ENCODE measurements around the gene RALGPS1.

Gene RALGPS1

DNA sequence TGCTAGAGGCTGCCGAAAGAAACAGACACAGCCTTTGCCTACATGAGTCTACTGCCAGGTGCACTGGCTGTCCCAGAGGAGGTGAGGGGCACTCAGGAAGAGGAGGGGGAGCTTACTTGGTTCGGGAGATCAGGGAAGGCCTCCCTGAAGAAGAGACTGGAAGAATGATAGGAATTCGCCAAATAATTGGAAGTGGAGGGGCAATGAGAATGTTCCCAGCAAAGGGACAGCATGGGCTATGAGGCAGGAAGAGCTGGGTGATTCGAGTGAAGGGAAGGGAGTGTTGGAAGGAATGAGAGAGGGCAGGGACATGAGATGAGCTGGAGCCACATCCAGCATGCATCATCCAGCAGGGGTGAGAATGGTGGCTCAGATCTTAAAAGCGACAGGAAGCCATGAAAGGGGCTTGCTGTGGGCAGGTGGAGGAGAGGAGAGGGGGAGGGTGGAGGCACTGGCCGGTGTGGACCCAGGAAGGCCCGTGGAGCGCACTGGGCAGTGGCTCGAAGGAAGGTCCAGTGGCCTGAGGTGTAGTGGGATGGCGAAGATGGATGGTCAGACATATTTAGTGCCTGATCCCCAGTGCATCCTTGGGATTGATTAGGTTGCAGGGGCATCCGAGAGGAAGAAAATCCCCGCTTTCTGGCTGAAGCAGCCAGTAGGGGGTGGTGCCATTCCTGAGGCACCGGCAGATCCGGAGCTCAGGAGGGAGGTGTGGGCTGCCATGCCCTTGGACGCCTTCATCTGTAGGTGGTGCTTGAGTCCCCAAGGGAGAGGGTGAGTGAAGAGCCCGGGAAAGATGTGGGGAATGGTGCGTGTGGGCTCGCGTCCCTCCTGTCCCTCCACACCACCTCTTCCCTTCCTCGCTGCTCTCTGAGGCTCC, 296.5 kb downstream of the RALGPS1 start:
- no peak for DNase-seq

DNA sequence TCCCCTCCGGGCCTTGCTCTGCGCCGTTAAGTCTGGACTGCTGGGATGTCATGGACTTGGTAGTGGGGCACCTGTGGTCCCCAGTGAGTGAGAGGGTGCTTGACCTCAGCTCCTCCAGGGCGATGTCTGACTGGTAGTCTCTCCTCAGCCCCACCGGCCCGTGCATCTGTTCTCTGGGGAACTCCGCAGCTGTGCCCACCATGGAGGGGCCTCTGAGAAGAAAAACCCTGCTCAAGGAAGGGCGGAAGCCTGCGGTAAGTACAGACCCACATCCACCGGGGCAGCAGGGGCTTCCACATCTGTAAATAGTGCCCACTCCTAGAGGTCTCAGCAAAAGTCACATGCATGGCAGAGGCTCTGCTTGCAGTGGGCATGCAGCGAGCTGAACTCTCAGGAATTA, 297.4 kb downstream of the RALGPS1 start:
- no peak for DNase-seq

DNA sequence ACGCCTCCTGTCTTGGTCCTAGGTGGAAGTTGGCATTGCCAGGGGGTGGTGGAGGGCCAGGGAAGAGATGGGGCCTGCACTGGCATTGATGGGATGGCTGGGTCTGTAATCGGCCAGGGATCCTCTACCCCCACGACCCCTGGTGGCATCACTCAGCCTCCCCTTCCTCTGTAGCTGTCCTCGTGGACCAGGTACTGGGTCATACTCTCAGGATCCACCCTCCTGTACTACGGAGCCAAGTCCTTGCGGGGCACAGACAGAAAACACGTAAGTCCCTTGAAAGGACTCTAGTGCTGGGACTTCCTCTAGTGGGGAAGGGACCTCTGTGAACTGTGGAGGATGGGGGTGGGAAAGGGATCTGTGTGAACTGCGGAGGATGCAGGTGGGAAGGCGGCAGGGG, 297.9 kb downstream of the RALGPS1 start:
- DNase-seq, result no peak

DNA sequence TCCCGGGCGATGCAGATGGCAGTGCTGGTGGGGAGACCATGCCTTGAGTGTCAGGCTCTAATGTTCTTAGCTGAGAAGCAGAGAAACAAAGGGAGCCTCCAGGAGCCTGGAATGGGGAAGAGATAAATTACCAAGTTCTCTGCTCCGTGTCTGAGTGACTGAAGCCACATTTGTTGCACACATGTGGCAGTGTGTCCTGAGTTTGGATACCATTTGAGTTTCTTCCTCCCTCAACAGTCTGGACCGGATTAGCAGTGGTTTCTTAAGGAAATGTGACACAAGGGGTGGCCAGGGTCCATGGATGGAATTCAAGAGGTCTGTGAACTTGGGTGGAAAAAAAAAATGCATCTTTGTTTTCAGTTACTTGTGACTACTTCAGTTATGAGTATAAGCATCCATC, 299.3 kb downstream of the RALGPS1 start:
- DNase-seq, result no peak

DNA sequence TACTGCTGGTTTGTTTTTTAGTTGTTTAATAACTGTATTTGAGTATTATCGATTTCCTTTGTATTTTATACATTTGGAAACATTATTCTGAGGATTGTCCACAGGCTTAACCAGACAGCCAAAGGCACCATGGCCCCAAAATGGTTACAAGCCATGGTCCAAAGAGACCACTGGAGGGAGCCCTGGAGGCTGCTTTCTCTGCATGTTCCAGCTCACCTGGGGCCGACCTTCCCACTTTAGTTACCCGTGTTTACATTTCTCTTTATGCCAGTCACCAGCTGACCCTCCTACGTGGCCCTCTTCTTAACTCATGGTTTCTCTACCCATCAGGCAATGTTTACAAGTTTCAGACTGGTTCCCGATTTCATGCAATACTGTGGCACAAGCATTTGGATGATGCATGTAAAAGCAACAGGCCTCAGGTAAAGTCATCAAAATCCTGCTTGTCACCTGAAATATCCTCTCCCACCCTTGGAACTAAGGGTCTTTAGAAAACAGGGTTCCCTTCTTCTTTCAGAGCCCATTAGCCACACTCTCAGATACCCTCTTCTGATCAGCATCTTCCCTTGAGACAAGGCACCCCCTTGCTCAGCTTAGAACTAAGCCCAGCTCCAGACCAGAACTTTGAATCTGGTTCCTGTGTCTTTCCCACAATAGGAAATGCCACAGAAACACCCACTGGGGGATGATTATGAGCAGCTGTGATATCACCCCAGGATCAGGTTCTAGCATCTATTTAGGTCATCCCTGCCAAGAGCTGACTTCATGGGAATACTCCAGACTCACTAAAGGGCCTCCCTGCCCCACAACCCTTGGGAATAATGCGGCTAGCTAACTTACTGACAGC, 300.1 kb downstream of the RALGPS1 start:
- DNase-seq, result peak in 4 of 5 experiments; percentile 18 to 60 (median 40)

DNA sequence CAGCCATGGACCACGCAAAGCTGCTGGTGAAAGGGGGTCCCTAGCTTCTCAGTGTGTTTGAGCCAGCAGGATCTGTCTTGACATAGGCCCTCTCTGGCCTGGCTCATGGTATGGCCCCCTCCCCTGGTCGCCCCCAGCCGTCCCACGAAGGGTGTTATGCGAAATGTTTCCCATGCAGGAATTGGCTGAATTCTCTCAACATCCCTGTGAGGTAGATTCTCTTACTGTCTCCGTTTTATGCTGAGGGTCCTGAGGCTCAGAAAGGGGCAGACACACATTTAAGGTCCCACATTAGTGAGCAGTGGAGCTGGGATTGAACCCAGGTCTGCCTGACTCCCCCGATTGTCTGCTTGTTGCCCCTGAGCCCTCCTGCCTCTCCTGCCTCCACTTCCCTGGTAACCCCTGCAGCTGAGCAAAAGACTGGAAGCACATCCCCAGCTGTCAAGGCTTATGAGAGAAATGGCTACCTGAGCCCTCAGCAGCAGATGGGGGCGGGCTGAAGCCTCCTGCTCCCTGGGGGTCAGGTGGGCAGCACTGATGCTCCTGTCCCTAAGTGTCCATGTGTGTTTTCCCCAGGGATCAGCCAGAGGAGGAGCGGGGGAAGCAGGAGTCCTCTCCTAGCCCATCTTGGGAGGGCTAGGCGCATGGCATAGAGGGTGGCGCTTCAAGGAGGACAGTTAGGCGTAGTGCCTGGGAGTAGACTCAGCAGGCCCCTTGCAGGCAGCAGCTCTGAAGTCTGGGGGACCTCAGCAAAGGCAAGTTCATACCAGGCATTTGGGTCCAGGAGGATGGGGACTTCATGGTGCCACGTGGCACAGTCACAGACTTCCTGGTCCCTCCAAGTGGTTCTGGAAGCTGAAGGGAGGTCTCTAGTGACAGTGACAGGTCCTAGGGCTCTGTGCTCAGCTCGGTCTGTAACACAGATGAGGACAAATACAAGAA, 301.0 kb downstream of the RALGPS1 start:
- DNase-seq, result no peak

DNA sequence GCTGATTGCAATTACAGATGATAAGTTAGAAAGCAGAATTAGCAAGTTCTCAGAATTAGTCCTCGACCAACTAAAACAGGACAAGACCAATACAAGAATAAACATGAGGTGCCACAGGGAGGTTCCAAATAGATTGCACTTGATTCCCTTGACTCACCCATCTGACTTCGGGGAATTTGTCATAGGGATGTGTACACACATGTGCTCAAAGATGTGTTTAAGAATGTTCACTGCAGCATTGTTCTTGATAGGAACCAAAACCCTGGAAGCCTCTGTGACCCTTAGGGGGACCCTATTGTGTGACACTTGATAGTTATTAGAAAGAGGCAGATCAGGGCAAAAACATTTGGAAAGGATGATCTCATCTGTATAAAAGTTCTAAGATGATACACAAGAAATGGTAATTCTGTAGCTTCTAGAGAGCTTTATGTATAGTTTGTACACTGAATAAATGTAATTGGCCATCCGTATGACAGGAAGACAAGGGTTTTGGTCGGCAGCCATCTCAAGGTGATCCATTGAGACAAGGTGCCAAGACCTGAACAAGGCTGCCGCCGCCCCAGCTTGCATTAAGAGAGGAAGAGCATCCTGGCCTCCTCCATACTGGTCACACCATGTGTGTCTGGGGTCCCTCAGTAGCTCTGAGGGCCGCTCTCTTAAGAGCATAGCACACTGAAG, 301.8 kb downstream of the RALGPS1 start:
- no peak for DNase-seq

DNA sequence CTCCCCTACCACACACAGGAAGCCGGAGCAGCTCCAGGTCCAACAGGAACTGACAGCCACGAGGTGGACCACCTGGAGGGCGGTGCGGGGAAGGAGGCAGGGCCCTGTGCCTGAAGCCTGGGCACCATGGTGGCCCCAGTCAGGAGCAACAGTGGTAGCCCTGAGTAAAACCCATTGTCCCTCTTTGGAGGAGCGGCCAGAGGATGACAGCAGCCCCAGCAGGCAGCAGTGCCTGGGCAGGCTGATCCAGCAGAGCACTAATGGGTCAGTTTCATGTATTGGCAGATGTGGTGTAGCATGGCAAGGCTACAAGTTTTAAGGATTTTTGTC, 302.3 kb downstream of the RALGPS1 start:
- no peak for DNase-seq

DNA sequence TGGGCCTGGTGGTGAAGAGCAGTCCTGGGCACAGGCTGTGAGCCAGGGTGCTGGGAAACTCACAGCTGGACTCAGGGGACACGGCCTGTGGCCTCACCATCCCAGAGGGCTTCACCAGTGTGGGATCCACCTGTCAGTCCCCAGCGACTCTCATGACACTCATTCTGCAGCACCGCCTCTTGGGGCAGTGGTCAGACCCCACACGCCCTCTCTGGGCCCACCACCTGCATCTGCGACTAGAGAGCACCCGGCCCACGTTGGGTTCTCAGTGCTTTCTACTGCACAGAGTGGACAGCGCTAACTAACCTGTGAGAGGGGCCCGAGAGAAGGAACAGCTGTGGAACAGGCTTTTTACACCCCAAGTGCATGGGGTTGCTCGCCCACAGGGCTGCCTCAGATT, 304.2 kb downstream of the RALGPS1 start:
- no peak for DNase-seq

DNA sequence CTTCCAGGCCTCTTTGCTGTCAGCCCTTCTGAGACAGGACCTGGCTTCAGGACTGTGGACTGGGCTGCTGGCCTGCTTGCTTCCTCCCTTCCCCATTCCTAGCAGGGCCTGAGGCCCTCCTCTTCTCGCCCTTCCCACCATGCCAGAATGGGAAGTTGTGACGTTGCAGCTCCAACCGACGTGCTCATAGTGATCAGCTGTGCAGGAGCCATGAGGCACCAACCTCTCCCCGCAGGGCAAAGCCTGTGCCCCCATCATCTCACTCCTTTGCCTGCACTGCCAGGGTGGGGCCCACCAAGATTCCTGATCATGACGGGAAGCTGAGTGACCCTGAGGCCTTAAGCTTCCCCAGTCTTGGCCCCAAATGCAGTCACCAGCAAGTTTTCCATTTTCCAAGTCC, 304.9 kb downstream of the RALGPS1 start:
- DNase-seq, result no peak

DNA sequence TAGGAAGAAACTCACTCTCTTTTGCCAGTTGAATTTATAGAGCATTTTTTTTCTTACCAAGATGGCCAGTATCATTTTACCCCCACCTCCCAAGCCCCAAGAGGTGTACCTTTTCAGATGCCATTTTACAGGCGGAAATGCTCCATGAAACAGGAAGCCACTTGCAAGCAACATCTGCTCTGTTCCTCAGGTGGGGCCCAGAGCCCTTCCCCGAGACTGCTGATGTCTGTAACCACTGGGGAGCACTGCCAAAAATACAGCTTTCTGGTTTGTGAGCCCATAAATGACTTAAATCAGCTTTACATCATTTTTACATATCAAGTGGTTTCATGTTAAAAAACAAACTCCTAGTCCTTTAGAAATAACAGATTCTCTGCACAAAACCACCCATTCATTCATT, 307.1 kb downstream of the RALGPS1 start:
- DNase-seq, result no peak

DNA sequence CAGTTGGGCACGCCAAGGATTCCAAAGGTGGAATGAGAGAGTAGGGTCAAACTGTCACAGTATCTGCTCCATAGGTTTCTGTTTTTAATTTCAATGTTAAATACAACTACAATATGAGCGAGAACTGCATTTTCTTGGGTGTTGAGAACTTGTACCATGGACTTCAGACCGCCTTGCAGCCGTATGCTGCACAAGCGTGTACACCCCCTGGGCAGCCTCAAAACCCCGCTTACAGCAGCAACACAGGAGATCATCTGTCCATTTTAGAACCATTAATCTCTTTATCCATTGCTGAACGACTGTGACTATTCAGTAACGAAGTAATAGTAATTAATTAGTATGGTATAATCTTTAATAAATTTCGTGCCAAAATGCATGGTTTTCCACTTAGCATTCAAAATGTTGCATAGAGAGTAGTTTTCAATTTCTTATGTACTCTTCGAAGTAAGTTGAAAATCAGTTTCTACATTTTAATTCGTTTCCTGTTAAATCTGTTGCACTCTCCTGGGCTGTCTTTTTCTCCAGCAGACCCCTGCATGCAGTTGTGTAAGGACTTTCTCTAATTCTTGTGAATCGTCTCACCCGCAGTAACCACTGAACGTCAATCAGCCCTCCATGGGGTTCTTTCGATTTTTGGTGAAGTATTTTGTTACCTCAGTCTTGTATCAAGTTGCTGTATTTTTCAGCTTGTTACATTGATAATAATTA, 308.0 kb downstream of the RALGPS1 start:
- DNase-seq, result no peak

DNA sequence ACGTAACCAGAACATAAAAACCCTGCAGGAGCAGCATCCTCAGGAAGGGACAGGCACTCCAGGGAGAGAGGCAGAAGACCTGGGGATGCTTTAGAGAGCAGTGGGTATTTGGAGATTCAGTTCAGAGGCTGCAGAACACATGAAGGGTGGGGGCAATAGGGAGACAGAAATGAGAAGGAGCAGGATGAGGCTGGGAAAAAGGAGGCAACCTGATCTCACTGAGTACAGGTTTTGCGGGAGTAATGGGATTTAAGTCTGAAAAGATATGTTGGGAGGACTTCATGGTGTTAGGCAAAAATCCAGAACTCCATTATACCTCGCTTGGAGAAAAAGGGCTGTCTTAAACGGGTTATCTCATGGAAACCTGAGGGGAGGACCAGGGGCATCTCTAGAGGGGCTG, 308.7 kb downstream of the RALGPS1 start:
- no peak for DNase-seq

DNA sequence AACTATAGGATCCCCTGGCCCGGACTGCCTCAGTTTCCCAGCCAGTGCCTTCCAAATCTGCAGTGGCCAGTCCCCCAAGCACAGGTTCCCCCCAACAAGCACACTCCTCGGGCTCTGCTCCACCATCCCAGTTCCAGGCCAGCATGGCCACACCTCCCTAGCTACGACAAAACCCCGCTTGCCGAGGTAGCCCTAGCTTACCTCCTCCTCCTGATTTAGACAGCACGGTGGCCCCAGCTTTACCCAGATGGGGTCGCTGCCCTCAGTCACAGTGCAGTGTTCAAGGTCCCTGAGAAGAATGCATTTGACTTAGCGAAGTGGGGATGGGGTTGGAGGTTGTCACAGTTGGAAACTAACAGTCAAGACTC, 309.2 kb downstream of the RALGPS1 start:
- no peak for DNase-seq

DNA sequence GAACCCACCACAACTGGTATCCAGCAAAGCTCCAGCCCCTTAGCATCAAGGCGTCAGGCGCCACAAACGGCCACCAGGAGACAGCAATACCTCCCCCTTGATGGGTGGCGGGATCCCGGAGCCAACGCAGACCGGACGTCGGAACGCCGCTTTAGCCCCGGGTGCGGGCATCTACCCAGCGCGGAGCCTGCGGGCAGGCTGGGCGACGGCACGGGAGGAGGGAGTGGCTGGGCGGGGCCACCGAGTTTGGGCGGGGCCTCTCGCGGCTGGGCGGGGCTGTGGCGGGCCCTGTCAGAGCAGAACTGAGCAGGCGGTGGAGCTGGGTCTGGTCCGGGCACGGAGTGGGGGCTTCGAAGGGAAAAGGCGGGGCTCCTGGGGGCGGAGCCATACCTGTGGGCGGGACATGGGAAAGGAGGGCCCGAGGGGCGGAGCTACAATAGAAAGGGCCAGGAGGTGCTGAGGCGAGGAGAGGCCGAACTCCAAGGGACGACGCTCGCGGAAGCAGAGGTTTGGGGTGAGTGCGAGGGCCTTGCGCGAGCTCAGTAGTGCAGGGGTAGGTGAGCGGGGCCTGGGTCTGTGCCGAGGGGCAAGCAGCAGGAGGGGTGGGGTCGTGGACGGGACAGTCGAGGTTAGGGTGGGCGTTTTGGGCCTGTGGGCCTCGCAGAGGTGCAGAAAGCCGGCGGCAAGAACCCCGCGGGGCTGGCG, 309.7 kb downstream of the RALGPS1 start:
- DNase-seq, result peak; percentile 83 to 89 (median 84)

DNA sequence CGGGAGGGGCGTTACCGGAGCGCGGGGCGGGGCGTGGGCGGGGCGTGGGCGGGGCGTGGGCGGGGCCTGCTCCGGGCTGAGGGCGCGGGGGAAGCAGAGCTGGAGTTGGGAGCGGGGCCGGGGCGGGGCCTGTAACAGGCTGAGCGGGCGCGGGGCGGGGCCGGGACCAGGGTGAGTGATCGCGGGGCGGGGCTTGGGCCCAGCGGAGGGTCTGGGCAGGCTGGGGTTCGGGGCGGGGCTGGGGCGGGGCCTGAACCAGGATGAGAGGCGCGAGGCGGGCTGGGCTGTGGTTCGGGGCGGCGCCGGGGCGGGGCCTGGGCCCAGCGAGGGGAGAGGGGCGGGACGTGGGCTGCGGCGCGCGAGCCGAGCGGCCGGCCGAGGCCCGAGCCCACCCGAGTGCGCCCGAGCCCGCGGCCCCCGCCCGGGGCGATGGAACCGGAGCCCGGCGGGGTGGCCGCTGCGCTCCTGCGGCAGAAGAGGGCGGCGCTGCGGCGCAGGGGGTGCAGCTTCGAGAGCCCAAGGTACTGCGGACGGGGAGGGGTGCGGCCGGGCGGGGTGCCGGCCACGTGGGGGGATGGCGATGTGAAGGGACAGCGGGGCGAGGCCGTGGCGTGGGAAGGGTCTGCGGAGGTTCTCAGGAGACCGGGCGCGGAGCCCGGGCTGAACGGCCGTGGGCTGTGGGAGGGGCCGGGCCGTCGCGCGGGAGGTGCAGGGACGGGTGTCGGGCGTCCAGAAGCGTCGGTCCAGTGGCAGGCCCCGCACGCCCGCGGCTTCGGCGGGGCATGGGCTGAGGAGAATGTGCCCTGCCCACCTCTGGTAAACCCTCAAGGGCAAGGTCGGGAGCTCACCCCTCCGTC, 310.5 kb downstream of the RALGPS1 start:
- peak; percentile 80 to 91 (median 89) for DNase-seq

DNA sequence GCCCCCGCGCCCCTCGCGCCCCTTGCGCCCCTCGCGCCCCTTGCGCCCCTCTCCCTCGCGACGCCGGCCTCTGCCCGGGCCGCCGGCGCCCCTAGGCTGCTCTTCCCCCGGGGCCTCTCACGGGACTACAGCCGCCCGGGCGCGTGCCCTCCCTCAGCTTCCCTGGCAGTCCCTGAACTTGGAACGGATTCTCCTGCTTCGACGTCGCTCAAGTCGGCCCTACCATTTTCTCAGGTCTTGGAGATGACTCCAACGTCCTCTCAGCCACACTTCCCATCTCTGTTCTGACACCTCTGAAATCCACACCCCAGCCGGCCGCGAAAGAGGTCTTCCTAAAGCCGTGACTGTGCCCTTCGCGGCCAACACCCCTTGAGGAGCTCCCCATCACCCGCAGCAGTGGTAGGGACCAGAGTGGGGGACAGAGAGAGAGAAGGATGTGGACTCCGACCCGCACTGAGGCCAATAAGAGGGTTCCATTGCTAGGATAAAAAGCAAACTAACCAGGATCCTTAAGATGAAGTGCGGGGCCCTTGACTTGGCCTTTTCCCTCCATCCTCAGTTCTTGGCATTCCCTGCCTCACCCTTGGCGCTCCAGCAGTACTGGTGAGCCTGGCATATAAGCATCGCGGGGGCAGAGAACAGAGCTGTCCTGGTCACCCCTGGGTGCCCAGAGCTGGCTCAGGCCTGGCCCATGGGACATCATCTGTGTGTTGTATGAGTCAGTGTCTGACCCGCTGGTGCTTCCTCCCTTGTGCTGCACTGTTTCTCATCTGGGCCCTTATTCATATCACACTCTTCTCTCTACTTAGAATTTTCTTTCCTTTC, 311.4 kb downstream of the RALGPS1 start:
- DNase-seq, result no peak

DNA sequence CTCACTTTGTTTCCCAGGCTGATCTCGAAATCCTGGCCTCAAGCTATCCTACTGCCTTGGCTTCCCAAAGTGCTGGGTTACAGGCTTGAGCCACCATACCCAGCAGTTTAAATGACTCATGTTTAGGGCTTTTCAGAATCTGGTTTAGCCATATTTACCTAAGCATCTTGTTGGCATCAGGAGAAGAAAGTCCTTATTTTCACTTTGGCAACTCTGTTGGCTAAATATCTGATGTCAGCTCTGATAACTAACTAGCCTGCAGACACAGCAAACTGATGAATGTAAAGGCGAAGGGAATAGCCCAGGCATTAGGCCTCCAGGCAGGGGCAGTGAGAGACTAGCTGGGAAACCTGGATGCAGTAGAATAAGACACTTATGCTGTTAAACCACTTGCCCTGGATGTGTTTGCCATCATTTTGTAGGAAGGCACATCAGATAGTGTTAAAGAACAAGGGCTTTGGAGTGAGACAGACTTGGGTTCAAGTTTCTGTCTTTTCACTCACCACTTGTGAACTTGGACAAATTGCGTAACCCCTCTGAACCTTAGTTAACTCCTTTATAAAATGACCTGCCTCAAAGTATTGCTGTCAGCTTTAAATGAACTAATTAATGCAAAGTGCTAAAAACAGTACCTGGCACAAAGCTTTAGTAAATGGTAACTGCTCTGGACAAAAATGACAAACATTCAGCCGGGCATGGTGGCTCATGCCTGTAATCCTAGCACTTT, 315.3 kb downstream of the RALGPS1 start:
- no peak for DNase-seq
